ENCODE data around the gene PRR18.
"Not testable (repeated sequence)": the region's sequence is repeated elsewhere in the genome, so short reads cannot be mapped to it uniquely, and the experiment has no call there.

PRR18 gene

GRCh38 chr6:166308033-166308768 lies at the start of gene PRR18:
Gene PRR18 (minus strand): TSS chr6:166308392. CDS start chr6:166308142, 250 bp downstream.
- peak; percentile 75 to 95 (median 86) for DNase-seq

GRCh38 chr6:166355552-166355951 lies 47.4 kb upstream of the PRR18 start:
- DNase-seq = no peak
- intact Hi-C loops (cut with DNase I) = no loop called here

More at GRCh38 chr6:166308033-166308768, at the start of gene PRR18:
- intact Hi-C loops (cut with DNase I) = no loop called here

- DNase-seq = no peak
Observed at GRCh38 chr6:166354965-166355364, 46.8 kb upstream of the PRR18 start.

GRCh38 chr6:166354143-166354542 lies 46.0 kb upstream of the PRR18 start:
- no peak for DNase-seq
- intact Hi-C loops (cut with DNase I) = no loop called here

More at GRCh38 chr6:166354965-166355364, 46.8 kb upstream of the PRR18 start:
- intact Hi-C loops (cut with DNase I) = no loop called here

GRCh38 chr6:166353507-166353906 lies 45.3 kb upstream of the PRR18 start:
- intact Hi-C loops (cut with DNase I) = no loop called here
- no peak for DNase-seq

GRCh38 chr6:166352923-166353322 lies 44.7 kb upstream of the PRR18 start:
- intact Hi-C loops (cut with DNase I) = no loop called here

GRCh38 chr6:166351715-166352285 lies 43.6 kb upstream of the PRR18 start:
- peak in 12 of 42 donors; percentile 13 to 66 (median 32) for DNase-seq
- intact Hi-C loops (cut with DNase I) = no loop called here

More at GRCh38 chr6:166352923-166353322, 44.7 kb upstream of the PRR18 start:
- DNase-seq = no peak

- DNase-seq = no peak
- intact Hi-C loops (cut with DNase I) = no loop called here
Observed at GRCh38 chr6:166348305-166348949, 40.2 kb upstream of the PRR18 start.

- no peak for DNase-seq
- intact Hi-C loops (cut with DNase I) = loop anchor here (2.0 kb wide), 1 partner anchor 18 kb away; no protein-coding TSS in a partner anchor
Observed at GRCh38 chr6:166346965-166347364, 38.8 kb upstream of the PRR18 start.

GRCh38 chr6:166346449-166346848 lies 38.3 kb upstream of the PRR18 start:
- no peak for DNase-seq
- intact Hi-C loops (cut with DNase I) = loop anchor here (2.0 kb wide), 1 partner anchor 18 kb away; no protein-coding TSS in a partner anchor

GRCh38 chr6:166345672-166346071 lies 37.5 kb upstream of the PRR18 start:
- intact Hi-C loops (cut with DNase I) = loop anchor here (2.0 kb wide), 1 partner anchor 19 kb away; no protein-coding TSS in a partner anchor
- DNase-seq = not testable (repeated sequence)

- DNase-seq = not testable (repeated sequence)
- intact Hi-C loops (cut with DNase I) = loop anchor here (5.0 kb wide), 1 partner anchor 37 kb away; the partner anchor contains the start of gene MPC1
Observed at GRCh38 chr6:166344921-166345320, 36.7 kb upstream of the PRR18 start.

GRCh38 chr6:166344240-166344639 lies 36.0 kb upstream of the PRR18 start:
- intact Hi-C loops (cut with DNase I) = loop anchor here (5.0 kb wide), 1 partner anchor 38 kb away; the partner anchor contains the start of gene MPC1

GRCh38 chr6:166343150-166343487 lies 34.9 kb upstream of the PRR18 start:
- no peak for DNase-seq
- intact Hi-C loops (cut with DNase I) = loop anchor here (5.0 kb wide), 1 partner anchor 39 kb away; the partner anchor contains the start of gene MPC1

More at GRCh38 chr6:166344240-166344639, 36.0 kb upstream of the PRR18 start:
- no peak for DNase-seq

GRCh38 chr6:166342349-166343149 lies 34.4 kb upstream of the PRR18 start, which contains the start of gene SFT2D1:
Gene SFT2D1 (minus strand): TSS chr6:166342545. CDS start chr6:166342481, 64 bp downstream.
- intact Hi-C loops (cut with DNase I) = loop anchor here (5.0 kb wide), 1 partner anchor 40 kb away; the partner anchor contains the start of gene MPC1
- peak; percentile 61 to 93 (median 85) for DNase-seq

- intact Hi-C loops (cut with DNase I) = loop anchor here (5.0 kb wide), 1 partner anchor 40 kb away; the partner anchor contains the start of gene MPC1
- no peak for DNase-seq
Observed at GRCh38 chr6:166341977-166342348, 33.8 kb upstream of the PRR18 start.

- intact Hi-C loops (cut with DNase I) = loop anchor here (5.0 kb wide), 1 partner anchor 41 kb away; the partner anchor contains the start of gene MPC1
- no peak for DNase-seq
Observed at GRCh38 chr6:166341464-166341863, 33.3 kb upstream of the PRR18 start.

GRCh38 chr6:166338854-166339253 lies 30.7 kb upstream of the PRR18 start:
- intact Hi-C loops (cut with DNase I) = no loop called here
- peak in 1 of 42 donors; percentile 12 for DNase-seq

GRCh38 chr6:166336847-166337246 lies 28.7 kb upstream of the PRR18 start:
- peak in 1 of 42 donors; percentile 28 for DNase-seq
- intact Hi-C loops (cut with DNase I) = no loop called here

Data from head of caudate nucleus (tissue), 42 donors.